Daoy (cell line): ENCODE data around the gene NEK5. TPM values are rescaled to one million over a fixed set of nuclear protein-coding genes. Genes with fewer than 3 reads are reported as not detected.

Experiments used
- DNase-seq: peaks from one replicate; pipeline ENCODE4 v3.0.0-alpha.2; 2015; ENCODE audit warnings: low read depth
- total RNA-seq: library from RNA; depleted of rRNA; stranded (reverse); fragments of >200 nt; shearing (Covaris generic); gene quantifications from 2 replicates; pipeline ENCODE4 v1.2.3, GENCODE V29; 2014

NEK5 gene
- total RNA-seq, 1 experiment from 2014 or later: 0.23 TPM

DNA sequence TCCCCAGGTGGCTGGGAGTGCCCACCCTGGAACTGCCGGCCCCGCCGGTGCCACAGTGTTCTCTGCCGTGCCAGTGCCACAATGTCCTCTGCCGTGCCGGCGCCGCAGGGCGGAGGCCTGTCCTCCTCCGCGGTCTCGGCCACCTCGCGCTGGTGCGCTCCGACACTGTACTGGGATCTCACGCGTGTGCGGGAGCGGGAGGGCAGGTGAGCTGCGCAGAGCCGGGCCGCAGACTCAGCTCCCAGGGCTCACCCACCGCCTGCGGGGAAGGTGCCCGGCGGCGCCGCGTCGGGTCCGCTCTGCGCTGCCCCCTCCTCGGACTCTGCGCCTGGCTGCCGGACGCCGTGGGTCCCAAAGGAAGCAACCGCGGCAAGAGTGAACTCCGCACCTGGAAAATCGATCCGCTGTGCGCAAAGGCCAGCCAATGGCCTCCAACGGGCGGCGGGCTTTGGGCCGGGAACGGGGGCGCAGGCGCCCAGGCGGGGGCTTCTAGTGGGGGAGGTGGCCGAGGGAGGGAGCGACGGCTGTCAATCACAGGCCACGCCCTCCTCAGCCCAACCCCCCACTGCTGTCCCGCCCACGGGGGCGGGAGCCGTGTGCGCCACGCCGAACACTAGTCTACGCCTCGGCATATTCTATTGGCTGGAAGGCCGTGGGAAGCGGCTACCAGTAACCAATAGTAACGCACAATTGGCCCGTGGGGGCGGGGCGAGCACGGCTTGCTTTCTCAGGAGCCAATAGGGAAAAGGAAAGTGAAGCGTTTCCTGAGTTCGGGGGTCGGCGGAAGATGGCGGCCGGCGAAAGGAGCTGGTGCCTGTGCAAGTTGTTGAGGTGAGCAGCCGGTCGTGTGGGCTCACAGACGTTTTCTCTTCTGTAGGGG lies 117.0 kb downstream of the NEK5 start, which contains the start of gene ALG11:
Gene ALG11 (plus strand): TSS at position 767 of the 880 bp plus-strand sequence. CDS start 21 bp downstream, at position 788.
- DNase-seq: peak; percentile 96

DNA sequence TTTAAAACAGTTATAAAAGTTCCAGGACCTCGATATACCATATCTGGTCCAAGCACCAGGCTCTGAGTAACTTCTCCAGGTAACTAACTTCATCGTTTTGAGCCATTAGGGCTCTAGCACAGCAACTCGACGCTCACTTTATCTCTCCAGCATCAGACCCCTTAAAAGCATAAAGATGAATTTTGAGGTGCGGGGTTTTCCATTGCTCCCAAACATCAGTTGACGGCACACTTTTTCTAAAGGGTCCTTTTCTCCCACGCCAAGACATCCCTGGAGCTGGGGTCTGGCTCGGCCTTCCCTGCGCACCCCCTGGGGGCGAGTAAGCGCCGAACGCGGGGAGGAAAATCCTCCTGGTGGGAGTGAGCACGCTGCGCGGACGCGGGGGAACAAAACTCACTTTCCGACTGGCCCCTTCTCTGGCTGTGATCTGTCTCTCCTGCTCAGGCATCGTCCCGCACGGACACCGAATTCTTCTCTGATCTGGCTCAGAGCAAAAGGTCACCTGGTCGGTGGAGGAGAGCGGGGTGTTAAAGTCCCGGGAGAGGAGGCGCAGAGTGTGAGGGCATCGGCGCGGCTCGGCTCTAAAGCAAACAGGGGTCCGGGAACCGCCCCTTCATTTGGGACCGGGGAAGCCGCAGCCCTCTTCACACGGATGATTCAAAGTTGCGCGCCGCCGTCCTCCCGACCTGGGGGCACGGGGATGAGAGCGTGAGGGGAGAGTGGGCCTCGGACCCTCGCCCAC lies 117.8 kb downstream of the NEK5 start, which contains the start of gene ATP7B:
Gene ATP7B (minus strand): TSS at position 561 of the 742 bp plus-strand sequence. CDS start 113 bp downstream, at position 448.
- DNase-seq: no peak

DNA sequence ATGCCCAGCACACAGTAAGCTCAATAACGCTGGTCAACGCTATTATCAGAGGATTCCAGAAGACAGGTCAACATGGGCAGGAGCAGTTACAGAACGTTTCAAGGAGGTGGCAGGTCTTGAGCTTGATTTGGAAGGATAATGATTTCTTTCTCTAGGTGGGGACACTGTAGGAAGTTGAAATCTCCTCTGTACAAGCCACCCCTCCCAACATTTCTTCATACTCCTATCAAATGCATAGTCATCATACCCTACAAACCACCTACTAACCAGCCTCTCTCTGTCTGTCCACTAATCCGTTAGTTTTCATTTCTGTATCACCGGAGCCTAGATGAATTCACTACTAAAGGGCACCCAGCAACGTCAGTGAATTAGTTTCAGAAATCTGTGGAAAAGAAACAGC lies 118.9 kb downstream of the NEK5 start:
- no peak for DNase-seq

DNA sequence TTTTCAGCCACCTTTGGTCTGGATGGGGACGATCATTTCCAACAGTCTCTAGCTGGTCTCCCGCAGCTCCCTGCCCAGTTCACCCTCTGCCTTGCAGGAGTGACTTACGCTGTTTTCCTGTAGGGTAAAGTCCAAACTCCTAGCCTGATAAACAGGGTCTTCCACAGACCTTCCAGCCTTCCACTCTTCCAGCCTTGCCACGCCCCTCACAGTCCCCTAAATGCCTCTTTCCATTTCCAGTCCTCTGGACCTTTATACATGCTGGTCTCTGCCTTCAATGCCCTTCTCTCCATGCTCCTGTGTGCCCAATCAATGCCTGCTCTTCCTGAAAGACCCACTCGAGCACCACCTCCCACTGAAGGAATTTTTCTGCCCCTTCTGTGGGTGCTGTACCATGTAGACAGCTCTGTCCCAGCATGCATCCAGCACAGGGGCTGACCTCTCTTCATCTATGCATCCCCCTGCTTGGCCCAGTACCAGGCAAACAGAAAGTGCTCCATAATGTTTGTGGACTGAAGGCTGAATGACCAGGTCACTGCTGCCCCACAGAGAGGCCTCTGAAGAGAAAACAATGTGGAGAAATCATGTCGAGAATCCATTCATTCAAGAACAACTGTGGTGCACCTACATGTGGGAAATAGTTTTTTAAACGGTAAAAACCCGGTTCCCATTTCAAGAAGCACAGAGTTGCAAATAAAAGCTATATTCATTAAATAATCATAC lies 122.2 kb downstream of the NEK5 start:
- no peak for DNase-seq

DNA sequence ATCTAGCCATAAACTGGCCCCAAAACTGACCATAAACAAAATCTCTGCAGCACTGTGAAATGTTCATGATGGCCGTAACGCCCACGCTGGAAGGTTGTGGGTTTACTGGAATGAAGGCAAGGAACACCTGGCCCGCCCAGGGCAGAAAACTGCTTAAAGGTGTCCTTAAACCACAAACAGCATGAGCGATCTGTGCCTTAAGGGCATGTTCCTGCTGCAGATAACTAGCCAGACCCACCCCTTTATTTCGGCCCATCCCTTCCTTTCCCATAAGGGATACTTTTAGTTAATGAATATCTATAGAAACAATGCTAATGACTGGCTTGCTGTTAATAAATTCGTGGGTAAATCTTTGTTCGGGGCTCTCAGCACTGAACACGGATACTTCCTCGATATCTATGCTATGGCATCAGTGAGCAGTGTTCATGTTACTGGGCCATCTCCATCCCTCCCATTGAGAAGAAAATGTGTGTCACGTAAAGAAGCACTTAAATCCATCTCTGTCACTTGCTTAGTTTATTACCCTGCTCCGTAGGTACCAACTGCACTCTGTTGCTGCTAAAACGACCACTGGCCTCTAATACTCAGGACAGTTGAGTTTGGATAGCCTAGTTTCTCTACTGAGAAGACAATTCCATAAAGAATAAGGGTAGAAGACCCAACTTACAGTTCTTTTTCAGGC lies 122.9 kb downstream of the NEK5 start:
- no peak for DNase-seq

DNA sequence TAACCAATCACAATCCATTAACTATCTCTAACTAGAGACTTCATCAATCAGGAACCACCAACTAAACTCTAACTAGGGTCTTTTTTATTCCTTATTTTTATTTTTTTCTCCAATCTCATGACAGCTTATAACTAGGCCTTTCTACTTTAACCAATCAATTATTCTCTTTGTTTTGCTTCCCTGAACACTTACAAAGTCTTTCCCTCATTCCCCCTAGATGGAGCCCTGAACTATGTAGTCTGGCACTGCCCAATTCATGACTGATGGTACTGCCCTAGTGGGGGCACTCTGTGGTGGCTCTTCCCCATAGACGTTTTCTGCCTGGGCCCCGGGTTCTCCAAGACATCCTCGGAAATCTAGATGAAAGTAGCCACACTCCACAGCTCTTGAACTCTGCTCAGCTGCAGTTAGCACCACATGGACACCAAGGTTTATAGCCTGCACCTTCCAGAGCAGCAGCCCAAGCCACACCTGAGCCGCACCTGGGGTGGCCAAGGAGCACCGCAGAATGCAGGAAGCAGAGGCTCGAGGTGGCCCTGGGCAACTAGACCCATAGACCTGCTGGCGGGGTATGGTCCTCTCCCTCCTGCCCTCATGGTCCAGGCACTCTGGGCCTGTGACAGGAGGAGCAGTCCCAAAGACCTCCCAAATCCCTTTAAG lies 124.2 kb downstream of the NEK5 start:
- DNase-seq: no peak

DNA sequence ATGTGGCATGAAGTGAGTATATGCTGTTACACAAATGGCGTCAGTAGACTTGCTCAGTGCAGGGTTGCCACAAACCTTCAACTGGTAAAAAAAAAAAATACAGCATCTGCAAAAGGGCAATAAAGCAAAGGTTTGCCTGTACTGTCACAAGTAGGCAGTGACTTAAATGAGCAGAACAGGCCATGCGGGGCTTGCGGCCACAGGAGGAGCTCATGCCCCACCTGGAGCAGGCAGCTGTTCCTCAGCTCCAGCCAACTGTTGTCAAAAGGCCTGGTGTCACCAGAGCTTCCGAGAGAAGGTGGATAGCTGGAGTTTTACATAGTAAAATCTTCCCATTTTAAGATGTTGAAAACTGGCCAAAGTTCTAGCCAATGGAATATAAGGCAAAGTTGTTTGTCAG lies 125.3 kb downstream of the NEK5 start:
- no peak for DNase-seq

DNA sequence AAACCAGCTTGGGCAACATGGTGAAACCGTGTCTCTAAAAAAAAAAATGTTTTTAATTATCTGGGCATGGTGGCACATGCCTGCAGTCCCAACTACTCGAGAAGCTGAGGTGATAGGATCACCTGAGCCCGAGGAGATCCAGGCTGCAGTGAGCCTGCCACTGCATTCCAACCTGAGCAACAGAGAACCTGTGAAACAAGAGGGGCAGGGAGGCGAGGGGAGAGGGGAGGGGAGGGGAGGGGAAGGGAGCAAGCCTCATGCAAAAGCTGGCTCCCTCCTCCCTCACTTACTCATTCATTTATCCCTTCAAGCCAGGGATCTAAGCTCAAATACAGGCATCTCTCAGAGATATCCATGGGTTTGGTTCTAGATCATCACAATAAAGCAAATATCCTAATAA lies 126.5 kb downstream of the NEK5 start:
- DNase-seq: no peak

DNA sequence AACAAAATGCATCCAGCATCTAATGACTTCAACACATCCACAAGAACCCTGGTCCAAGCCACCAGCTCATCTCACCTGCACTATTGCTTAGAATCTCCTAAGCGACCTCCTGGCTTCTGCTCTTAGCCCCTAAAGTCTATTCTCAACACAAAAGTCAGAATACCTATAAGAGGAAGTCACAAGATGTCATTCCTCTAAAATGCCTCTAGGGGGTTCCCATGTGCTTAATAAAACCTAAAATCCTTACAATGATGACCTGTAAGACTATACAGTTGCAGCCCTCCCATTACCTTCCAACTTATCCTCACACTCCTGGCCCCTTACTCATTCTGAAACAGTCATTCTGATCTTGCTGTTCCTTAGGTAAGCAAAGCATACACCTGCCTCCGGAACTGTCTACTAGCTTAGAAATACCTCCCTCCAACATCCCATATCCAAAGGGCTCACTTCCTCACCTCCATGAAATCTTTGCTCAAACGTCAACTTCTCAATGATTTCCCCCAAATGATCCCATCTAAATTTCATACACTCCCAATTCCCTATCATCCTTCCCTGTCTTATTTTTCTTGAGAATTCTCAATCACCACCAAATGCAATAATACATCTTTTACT lies 127.6 kb downstream of the NEK5 start:
- DNase-seq: no peak

DNA sequence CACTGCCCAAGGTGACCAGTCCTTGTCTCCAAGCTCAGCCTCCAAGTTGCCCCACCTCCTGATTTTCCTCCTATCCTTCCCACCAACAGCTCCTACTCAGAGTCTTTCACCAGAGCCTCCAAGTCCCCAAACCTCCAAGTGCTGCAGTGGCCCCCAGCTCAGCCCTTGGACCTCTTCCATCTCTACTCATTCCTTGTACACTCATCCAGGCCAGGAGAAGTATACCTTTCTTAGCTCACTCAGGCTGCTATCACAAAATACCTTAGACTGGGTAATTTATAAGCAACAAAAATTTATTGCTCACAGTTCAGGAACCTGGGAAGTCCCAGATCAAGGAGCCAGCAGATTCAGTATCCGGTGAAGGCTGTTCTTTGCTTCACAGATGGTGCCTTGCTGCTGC lies 129.0 kb downstream of the NEK5 start:
- no peak for DNase-seq

DNA sequence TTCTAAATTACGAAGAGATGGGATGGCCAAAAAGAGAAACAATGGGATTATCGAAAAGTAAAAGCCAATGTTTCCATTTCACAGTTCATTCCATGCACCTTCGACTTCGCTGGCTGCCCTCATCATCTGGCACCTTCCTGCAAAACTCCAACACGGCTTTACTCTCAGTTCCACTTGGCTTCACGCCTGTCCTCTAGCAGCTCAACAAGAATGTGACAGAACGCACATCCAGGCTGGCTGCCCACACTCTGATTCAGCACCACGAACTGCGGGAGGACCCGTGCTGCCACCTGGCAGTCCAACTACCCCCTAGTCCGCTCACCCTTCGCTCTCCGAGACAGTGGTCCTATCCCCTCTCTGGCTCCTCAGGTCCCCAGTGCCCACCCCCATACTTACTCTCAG lies 129.4 kb downstream of the NEK5 start:
- DNase-seq: peak; percentile 17

DNA sequence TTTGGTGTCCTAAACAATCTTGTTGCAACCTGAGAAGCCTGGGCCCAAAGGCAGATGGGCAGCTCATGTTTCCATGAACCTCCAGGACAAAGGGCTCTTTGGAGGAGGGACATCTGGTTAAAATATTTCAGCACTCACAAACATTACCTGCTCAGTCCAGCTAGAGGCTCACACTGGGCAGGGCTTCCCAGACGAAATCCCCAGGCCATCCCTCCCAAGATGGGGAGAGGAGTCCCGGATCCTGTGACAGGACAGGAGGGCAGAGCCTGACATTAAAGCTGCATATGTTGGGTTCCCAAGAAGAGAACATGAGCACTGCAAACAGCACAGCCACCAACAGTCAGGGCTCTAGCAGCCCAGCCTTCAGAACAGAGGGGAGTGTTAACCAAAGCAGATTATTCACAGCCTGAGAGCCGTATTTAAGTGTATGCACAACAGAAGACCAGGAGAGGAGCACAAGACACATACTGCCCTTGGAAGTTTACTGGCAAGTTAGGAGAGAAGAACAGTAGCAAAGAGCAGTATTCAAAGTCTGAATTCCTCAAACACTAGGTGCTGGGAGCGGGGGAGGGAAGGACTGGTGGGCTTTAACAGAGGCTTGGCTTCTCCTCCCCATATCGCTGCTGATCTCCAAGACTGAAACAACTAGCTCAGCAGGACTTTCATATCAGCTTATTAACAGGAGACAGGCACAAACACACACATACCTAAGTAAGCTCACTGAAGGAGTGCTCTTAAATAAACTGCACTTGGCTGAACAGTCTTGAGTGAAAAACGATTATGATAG lies 130.0 kb downstream of the NEK5 start:
- no peak for DNase-seq

DNA sequence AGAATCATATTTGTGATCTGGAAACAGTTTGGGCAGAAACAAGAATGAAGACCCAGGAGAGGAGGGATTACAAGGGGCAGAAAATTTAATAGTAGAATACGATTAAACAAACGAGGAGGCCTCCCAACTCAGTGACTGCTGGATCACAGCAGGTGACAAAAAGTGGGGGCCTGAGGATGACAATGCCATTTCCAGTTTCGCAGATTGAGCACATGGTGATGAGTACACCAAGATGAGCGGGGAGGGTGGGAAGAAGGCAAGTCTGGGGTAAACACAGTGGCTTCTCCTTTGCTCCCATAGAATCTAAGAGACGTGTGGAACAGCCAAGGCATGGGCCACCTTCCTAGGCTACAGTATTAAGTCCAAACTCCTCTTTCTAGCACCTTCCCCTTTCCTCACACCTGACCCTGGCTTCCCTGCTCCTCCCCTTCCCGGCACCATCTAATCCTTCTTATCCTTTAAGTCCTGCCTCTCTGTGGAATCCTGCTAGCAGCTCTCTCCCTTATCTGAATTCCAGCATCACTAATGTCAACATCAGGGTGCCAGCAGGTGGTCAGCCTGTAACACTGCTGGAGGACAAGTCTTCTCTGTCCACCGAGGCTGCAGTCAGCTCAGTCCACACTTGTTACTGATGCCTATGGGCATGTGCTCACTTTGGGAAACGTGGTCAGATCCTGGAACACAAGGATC lies 131.1 kb downstream of the NEK5 start:
- DNase-seq: no peak

DNA sequence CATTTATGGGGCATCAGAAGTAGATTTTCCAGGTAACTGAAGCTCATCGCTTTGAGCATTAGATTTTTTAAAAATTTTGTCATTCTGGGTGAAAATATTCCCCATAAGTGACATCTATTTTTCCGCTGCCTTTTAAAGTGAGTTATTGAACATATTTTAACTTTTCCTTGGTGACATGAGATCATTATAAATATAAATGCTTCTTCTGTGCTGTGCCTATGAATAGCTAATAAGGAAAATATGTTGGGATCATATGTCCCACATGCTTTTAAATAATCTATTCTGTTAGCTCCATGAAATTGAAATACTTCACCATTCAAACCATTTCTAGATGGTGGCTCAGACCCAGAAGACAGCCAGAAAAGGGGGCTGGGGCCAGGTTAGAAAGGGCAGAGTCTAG lies 131.7 kb downstream of the NEK5 start:
- DNase-seq: no peak

DNA sequence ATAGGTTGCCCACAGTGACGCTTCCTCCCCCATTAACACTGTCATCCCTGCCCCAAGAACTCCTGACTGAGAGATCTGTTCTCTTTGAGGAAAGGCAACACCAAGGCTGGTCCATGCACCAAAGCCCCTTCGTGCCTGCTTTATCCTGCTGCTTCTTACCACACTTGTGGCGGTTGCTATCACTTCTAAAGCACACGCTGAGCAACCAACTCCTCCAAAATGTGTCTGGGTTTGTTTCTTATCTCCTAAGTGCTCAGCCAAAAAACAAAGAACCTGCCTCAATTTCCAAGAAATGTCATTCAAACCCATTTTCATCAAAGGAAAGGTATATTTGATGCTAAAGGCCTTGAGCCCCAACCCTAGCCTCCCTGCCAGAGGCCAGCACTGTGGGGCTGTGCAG lies 132.2 kb downstream of the NEK5 start:
- no peak for DNase-seq

DNA sequence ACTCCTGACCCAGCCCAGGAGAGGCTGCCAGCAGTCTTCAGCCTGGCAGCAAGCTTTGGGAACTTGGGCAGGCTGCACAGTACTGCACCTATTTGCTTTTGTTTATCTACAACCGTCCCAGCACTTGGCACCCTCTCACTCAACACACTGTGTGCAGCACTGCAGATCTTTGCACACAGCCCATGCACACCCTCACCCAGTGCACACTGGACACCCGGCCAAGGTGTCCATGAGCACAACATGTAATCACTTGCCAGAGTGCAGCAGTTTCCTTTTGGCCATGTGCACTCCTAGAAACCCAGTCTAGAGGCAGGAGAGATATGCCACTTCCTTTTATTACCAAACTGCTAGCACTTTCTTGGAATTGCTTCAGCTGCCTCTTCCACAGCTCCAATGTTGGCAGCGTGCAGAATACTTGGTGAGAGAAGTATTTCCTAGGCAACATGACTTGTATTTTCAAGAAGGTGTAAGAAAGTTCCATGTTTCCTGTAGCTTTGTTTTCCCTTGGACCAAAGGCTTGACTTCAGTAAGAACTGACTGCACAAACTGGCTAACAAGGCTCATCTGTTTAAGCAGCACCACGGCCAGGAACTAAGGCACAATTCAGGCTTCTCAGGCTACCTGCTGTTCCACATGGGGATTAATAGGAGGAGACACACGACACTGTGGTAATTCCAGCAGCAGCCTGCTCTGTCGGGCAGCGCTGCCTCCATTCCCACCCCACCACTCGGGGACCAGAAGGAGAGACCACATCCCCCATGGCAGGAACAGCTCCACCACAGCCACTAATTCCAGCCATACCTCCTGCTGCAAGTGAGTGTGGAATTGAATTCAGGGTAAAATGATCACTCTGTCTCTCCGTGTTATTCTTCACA lies 133.0 kb downstream of the NEK5 start:
- no peak for DNase-seq

DNA sequence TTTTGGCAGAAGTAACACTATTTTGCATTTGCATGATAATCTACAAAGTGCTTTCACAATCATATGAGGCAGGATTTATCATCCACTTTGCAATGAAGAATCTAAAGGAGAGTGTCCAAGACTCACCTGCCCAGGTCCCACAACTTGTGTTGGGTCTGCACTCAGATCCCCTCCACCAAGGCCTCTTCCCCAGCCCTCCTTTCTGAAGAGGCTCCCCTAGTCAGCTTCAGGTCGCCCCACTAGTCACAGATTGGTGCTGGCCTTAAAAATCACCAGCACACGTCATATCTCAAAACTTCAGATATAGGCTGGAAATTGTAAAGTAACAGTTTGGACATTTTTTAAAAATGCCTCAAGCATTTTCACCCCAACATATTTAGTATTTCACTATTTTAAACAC lies 135.2 kb downstream of the NEK5 start:
- DNase-seq: no peak

DNA sequence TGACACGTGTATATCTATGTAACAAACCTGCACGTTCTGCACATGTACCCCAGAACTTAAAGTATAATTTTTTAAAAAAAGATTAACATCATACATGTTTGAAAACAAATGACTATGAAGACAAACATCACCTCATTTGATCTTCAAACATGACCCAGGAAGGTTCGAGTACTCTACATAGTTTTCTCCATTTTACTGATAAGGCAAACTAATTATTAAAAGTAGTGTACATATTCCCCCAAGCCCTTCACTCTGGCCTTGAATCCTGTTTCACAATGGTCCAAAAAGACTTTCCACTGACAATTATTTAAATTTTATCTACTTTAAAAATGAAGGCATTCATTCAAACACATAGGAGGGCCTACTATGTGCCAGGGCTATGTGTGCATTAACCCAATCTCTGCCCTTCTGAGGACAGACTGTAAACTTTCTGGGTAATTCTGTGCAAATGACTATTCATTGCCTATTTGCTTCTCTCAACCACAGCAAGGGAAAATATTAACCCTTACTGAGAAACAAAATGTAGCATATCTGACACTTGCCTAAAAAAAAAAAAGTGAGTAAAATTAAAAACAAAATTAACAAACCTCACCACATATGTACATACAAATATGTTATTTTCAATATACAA lies 139.8 kb downstream of the NEK5 start:
- DNase-seq: no peak
